ENCODE data around the gene RALGAPB.
"Not testable (repeated sequence)": the region's sequence is repeated elsewhere in the genome, so short reads cannot be mapped to it uniquely, and the experiment has no call there.

Gene RALGAPB

DNA sequence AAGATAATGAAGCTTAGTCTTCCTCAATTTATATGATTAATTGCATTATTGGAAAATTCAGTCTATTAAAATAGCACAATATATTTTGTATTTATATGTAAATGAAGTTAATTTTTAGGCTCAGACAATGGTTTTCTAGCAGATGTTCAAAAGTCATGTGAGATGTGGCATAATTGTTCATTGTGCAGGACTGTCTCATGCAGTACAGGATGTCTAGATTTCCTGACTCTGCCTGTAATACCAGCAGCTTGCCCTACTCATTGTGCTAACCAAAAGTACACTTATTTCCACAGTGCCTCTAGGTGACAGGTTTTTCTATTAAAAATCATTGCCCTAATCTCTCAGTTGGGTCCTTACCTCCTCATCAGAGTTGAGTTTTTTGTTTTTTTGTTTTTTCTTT lies 12.4 kb downstream of the RALGAPB start:
- DNase-seq (ENCODE audit: low read depth in 3 of 3, low spot score in 1 of 3) = no peak

DNA sequence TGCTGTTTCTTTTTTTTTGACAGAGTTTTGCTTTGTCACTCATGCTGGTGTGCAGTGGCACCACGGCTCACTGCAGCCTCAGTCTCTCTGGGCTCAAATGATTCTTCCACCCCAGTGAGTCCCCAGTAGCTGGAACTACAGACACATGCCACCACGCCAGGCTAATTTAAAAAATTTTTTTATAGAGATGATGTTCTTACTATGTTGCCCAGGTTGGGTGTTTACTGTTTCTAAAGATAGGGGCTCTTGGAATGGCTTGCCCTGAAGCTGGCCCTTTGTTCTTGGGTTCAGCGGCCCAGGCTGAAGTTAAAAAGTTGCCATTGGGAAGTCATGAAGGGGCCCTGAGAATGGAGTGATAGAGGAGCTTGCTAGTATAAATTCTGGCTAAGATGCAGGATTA lies 16.5 kb downstream of the RALGAPB start:
- no peak for DNase-seq (ENCODE audit: low read depth in 3 of 3, low spot score in 1 of 3)

DNA sequence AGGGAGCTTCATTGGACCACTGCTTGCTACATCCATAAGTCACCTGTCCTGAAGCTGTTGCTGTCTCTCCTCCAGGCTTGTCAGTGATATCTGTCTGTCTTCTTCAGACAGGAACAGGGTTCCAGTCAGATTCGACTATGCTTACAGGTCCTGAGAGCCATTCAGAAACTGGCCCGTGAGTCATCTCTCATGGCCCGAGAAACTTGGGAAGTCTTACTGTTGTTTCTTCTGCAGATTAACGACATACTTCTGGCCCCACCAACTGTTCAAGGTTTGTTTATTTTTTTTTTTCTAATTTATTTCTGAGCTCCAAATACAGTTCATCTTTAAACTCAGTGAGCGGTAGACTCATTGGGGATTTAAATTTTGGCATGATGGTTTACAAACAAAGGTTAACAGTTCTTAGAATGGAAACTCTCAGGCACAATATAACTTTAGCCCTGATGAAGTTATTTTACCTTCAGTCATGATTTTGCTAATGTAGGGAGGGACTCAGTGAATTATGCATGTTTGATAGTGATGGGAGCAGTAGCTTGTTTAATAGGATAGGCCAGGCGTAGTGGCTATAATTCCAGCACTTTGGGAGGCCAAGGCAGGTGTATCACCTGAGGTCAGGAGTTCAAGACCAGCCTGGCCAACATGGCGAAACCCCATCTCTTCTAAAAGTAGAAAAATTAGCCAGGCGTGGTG lies 24.7 kb downstream of the RALGAPB start:
- no peak for DNase-seq (ENCODE audit: low read depth in 3 of 3, low spot score in 1 of 3)

DNA sequence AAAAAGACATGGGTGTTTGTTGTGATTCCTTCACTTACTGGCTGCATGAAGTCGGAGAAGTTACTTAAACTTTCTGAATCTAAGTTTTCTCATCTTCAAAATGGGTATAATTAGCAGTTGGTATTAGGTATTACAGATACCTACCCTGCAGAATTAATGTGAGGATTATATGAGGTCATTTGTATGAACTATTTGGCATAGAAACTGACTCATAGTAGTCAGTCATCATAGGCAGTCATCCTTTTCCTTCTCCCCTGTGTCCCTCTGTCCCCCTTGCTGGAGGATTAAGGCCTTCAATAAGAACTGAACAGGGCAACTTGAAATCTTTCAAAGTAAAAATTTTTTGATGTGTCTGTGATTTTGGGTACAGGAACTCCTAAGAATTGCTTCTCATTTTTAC lies 26.3 kb downstream of the RALGAPB start:
- no peak for DNase-seq (ENCODE audit: low read depth in 3 of 3, low spot score in 1 of 3)

DNA sequence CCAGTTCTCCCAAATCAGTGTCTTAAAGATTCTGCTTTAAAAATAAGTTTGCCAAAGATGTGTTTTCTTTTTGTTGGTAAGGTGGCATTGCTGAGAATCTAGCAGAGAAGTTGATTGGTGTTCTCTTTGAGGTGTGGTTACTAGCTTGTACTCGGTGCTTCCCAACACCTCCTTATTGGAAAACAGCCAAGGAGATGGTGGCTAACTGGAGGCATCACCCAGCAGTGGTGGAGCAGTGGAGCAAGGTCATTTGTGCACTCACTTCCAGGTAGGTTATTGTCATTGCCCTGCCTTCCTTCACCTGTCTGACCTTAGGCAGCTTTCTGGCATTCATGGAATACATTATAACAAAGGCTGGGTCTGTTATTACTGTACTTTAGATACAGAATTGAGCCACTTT lies 26.7 kb downstream of the RALGAPB start:
- DNase-seq (ENCODE audit: low read depth in 3 of 3, low spot score in 1 of 3) = no peak

DNA sequence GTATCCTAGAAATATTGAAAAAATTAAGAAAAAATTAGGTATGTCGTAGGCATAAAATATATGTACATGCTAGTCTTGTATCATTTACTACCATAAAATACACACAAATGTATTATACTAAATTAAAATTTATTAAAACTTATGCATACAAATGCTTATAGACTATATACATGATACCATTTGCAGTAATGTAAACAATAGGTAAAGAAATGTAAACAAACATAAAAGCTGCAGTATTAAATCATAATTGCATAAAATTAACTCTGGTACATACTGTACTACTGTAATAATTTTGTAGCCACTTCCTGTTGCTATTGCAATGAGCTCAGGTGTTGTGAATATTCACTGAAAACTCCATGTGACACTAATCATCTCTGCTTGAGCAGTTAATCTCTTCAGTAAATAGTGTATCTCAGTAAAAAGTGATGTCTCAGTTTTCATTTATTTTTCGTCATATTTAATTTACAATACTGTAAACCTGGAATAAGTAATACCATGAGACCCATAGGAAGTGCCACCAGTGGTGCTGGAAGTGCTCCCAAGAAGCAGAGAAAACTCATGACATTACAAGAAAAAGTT lies 29.3 kb downstream of the RALGAPB start:
- DNase-seq (ENCODE audit: low read depth in 3 of 3, low spot score in 1 of 3) = no peak

DNA sequence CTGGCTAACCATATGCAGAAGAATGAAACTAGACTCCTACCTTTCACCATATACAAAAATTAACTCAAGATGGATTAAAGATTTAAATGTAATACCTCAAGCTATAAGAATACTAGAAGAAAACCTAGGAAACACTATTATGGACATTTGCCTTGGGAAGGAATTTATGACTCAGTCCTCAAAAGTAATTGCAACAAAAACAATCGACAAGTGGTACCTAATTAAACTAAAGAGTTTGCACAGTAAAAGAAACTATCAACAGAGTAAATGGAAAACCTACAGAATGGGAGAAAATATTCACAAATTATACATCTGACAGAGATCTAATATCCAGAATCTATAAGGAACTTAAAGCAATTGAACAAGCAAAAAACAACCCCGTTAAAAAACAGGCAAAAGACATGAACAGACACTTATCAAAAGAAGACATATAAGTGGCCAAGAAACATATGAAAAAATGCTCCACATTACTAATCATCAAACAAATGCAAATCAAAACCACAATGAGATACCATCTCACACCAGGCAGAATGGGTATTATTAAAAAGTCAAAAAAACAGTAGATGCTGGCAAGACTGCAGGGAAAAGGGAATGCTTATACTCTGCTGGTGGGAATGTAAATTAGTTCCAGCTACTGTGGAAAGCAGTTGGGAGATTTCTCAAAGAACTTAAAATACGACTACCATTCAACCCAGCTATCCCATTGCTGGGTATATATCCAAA lies 31.9 kb downstream of the RALGAPB start:
- no peak for DNase-seq (ENCODE audit: low read depth in 3 of 3, low spot score in 1 of 3)

DNA sequence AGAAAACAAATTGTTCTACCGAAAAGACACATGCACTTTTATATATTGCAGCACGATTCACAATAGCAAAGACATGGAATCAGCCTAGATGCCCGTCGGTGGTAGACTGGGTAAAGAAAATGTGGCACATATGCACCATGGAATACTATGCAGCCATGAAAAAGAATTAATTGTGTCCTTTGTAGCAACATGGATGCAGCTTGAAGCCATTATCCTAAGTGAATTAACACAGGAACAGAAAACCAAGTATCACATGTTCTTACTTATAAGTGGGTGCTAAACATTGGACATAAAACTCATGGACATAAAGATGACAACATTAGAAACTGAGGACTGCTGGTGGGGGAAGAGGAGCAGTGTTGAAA lies 32.4 kb downstream of the RALGAPB start:
- DNase-seq (ENCODE audit: low read depth in 3 of 3, low spot score in 1 of 3) = no peak

DNA sequence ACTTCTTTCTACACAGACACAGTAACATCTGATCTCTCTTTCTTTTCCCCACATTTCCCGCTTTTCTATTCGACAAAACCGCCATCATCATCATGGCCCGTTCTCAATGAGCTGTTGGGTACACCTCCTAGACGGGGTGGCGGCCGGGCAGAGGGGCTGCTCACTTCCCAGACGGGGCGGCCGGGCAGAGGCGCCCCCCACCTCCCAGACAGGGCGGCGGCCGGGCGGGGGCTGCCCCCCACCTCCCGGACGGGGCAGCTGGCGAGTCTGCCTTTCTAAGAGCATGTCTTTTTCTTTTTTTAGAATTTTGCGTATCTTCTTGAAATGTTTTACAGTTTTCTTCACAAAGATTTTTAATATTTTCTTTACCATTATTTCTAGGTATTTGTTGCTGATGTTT lies 39.1 kb downstream of the RALGAPB start:
- DNase-seq (ENCODE audit: low read depth in 3 of 3, low spot score in 1 of 3) = not testable (repeated sequence)

DNA sequence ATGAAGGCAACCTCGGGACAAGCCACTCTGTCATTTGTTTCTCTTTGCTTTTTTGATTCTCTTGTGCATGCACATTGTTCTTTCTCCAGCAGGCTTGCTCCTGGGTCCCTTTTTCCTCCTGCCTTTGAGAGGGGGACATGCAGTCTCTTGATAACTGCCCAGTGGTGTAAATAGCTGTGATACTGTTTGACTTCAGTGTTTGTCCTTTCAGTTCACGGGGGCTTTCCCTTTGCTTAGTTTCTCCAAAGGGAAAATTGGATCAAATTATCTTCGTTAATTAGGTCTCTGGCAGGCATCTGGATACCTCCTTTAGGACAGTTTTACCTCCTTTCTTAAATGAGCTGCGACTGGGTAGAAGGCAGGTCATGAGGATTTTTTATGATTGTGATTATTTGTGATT lies 41.5 kb downstream of the RALGAPB start:
- DNase-seq (ENCODE audit: low read depth in 3 of 3, low spot score in 1 of 3) = no peak

DNA sequence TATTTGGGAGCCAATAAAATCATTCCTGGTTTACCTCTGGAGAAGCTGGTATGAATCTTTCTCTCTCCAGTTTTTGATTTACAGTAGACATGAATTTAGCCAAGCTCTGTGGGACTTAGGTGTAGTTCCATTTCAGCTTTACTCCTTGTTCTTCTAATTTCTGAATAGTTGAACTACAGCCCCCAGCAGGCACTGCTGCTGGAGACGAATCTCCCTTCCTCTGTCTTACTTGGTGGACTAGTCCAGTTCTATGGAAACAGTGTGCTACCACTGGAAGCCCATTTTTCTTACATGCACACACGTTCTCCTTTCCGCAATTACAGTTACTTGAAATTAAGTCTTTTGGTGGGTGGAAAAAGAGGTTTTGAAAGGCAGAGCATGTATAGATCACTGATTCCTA lies 42.3 kb downstream of the RALGAPB start:
- no peak for DNase-seq (ENCODE audit: low read depth in 3 of 3, low spot score in 1 of 3)

DNA sequence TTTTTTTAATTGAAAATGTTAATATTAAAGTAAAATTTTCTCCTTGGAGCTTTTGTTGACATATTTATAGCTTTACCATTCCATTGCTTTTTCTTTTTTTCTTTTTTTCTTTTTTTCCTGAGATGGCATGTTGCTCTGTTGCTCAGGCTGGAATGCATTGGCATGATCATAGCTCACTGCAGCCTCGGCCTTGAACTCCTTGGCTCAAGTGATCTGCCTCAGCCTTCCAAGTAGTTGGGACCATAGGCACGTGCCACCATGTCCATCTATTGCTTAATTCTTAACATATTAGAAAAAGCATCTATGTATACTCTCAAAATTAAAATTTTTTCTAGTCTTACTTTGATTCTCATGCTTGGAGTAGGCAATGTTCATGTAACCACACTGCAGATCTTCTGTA lies 43.0 kb downstream of the RALGAPB start:
- DNase-seq (ENCODE audit: low read depth in 3 of 3, low spot score in 1 of 3) = no peak

DNA sequence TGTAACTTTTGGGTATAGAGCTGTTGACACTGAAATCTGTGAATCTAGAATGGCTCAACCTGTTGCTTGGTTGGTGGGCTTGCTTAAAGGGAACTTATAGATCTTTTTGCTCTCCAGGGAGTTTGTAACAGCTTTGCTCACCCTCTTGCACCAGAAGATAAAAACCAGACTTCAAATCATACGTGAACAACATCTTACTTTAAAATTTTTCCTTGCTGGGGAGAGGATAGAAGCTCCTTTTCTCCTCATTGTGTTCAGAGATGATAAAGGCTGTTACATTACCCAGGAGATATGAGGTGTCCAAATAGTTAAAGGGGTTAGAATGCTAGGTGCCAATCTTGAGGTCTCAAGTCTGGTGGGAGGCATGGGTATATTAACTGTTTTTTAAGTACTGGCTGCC lies 46.8 kb downstream of the RALGAPB start:
- no peak for DNase-seq (ENCODE audit: low read depth in 3 of 3, low spot score in 1 of 3)

DNA sequence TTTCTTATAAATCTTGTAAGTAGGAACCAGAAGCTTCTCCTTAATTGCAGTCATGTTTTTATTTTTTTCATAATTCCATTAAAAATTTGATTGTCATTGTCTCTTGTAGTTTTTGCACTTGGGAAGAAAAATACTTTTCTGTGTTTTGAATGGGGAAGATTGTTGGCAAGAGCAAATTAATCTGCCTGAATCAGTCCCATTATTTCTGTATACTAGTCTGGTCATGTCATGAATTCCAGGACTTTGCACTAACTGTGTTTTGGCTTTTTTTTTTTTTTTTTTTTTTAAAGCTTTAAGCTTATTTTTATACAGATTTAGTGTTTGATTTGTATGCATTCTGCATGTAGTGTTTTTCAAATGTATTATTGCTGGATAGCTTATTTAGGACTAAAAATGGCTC lies 47.6 kb downstream of the RALGAPB start:
- DNase-seq (ENCODE audit: low read depth in 3 of 3, low spot score in 1 of 3) = no peak

DNA sequence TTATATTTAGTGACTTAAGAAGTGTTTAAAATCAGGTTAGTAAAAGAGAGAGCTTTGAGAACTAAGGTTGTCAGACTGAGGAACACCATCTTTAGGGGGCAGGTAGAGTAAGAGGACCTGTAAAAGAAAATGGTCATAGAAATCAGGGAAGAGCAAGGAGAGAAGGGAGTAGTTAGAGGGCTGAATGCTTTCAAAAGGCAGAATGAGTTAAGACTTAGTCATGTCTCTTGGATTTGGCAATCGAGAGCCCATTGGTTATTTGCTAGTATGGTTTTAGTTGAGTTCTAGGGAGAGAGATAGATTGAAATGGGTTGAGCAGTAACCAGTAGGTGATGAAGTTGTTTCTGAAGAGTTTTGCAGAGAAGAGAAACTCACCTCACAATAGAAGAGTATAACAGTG lies 51.1 kb downstream of the RALGAPB start:
- no peak for DNase-seq (ENCODE audit: low read depth in 3 of 3, low spot score in 1 of 3)

DNA sequence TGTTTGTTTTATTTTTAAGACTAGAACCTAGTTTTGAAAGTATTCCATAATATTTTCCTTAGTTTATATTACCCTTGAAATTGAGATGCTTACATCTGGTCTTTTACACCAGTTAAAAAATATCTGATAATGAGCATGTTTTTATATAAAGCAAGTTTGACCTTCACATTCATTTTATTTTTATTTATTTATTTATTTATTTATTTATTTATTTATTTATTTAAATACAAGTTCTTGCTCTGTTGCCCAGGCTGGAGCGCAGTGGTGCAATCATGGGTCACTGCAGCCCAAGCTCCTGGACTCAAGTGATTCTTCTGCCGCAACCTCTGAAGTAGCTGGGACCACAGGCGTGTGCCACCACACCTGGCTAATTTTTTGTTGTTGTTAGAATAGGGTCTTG lies 55.5 kb downstream of the RALGAPB start:
- DNase-seq (ENCODE audit: low read depth in 3 of 3, low spot score in 1 of 3) = no peak

DNA sequence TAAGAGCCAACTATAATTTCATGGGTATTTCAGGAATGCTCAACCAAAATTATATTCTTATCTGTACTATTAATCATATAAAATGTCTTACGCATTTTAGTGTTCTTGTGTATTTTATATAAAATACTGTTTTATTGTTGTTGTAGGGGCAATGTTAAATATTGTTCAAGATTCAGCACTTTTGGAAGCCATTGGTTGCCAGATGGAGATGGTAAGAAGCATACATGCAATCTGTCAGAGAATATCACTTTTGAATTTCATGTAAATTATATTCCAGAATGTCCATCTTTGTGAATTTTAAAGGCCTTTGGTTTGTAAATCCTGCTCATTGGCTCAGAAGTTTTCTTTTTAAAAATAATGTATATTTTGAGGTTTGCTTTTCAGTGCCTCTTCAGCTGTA lies 58.4 kb downstream of the RALGAPB start:
- DNase-seq (ENCODE audit: low read depth in 3 of 3, low spot score in 1 of 3) = no peak

DNA sequence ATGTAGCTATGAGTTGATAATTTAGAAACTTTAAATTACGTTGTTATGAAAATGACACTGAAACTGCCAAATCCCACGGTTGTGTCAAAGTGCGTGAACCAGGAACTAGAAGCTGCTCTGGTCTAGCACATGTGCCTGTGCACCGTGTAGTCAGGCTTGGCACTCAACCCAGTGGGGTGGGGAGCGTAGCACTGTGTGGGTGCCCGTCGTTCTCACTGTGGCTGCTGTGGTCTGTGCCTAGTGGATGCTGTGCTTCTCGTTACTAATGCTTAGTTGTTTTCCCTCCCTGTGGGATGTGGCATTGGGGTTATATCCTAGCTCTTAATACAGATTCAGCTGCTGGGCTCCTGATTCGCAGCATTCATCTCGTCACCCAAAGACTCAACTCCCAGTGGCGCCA lies 62.1 kb downstream of the RALGAPB start:
- no peak for DNase-seq (ENCODE audit: low read depth in 3 of 3, low spot score in 1 of 3)

DNA sequence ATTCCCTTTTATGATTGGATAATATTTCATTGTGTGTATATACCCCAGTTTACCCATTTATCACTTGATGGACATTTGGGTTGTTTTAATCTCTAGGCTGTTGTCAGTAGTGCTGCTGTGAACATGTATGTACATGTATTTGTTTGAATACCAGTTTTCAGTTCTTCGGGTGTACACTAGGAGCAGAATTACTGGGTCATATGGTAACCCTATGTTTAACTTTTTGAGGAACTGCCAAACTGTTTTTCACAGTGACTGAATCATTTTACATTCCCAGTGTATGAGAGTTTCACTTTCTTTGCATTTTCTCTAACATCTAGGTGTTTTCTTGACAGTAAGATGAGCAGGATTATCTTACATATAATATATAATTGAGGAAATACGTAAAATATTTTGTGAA lies 63.7 kb downstream of the RALGAPB start:
- DNase-seq (ENCODE audit: low read depth in 3 of 3, low spot score in 1 of 3) = no peak

DNA sequence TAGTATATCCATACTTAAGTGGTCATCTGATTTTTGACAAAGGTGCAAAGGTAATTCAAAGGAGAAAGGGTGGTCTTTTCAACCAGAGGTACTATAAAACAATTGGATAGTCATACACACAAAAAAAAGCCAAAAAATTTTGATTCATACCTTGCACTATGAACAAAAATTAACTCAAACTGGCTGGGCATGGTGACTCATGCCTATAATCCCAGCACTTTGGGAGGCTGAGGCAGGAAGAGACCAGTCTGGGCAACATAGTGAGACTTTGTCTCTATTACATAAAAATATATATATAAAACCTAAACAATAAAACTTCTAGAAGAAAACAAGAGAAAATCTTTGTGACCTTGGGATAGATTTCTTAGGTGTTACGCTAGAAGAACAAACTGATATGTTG lies 64.5 kb downstream of the RALGAPB start:
- DNase-seq (ENCODE audit: low read depth in 3 of 3, low spot score in 1 of 3) = no peak

DNA sequence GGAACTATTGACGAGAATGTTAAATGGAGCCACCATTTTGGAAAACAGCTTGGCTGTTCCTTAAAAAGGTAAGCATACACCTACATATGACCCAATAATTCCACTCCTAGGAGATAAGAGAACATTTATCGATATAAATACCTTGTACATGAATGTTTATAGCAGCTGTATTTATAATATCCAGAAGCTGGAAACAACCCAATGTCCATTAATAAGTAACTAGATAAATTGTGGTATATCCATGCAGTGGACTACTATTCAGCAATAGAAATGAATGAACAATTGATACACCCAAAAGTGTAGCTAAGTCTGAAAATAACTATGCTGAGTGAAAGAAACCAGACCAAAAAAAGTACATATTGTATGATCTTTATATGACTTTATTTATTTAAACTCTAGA lies 66.1 kb downstream of the RALGAPB start:
- DNase-seq (ENCODE audit: low read depth in 3 of 3, low spot score in 1 of 3) = no peak

DNA sequence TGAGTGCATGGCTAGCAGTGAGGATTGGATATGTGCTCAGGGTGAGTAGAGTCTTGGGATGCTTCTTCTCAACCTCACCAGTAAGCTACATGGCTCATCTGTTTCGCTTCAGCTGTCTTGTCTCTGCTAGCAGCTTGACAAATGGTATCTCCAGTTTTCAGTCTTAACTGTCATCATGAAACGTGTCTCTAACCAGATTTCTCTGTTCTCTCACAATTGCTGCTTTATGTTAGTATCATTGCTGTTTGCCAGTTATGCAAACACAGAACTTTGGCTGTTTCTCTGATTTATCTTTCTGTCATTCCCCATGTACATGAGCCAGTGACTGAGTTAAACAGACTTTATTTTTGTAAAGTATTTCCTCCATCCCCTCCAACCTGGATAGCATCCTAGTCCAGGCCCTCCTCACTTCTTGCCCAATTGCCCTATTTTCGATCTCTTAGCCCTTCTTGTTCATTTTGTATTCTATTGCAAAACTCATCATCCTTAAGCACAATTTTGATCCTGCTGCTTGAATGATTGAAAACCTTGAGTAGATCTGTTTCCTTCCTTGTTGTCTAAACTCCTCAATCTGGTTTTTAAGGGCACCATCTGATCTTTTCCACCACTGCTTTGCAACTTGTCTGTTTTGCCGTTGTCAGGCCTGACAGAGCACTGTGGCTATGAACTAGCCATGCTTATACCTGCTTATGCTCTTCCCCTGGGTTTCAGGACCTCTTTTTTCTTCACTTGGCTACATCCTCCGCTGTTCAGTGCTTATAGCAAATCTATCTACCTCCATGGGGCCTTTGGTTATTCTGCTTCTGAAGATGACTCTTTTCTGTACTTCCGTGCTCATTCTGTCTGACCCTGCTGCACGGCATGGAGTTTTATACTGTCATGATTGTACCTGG lies 70.6 kb downstream of the RALGAPB start:
- no peak for DNase-seq (ENCODE audit: low read depth in 3 of 3, low spot score in 1 of 3)
